Superior temporal gyrus (tissue), 1 donor: Measurements from ENCODE around the gene PRAF2.

ENCODE experiments used
- DNase-seq: peaks from one replicate; pipeline ENCODE4 v3.0.0-alpha.2; 2016; ENCODE audit errors: extremely low spot score

PRAF2 gene

DNA sequence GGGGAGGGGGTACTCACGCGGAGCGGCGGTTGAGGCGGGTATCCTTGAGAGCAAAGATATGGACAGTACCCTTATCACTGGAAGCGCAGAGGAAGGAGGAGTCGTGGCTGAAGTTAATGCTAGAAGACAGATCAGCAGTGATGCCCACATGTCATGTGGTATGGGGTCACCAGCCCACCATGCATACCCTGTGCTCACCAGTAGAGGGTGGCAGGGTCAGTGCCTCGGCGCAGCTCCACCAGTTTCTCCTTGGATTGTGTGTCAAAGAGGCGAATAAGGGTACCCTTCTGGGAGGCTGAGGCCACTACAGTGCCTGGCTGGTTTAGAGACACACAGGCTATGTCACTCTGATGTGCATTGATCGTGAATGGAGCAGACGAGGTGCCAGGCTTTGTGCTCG lies 1.5 kb upstream of the PRAF2 start:
- DNase-seq: no peak

DNA sequence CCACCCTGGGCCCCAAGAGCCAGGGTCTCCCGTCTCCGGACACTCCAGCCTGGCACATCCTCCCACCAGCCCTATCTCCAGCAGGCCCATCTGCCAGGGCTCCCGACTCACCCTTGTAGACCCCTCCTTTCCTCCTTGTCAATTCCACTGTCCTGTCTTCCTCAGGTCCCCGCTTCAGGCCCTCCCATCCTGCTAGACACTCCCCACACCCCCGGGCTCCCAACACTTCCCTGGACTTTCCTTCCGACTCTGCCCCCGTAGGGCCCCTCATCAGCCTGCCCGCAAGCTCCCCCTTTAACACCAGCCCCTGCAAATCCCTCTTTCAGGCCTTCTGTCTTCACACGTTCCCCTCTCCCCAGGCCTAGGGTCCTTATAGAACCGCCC lies 1.1 kb downstream of the PRAF2 start:
- no peak for DNase-seq

GRCh38 chrX:49071877-49072711 lies 1.7 kb downstream of the PRAF2 start:
- DNase-seq: peak; percentile 51

- no peak for DNase-seq
These were observed 2.8 kb downstream of the PRAF2 start for GRCh38 chrX:49070988-49071387.

GRCh38 chrX:49069038-49069437 lies 4.8 kb downstream of the PRAF2 start:
- DNase-seq: no peak

- DNase-seq: no peak
These were observed 6.3 kb downstream of the PRAF2 start for GRCh38 chrX:49067285-49068120.

DNA sequence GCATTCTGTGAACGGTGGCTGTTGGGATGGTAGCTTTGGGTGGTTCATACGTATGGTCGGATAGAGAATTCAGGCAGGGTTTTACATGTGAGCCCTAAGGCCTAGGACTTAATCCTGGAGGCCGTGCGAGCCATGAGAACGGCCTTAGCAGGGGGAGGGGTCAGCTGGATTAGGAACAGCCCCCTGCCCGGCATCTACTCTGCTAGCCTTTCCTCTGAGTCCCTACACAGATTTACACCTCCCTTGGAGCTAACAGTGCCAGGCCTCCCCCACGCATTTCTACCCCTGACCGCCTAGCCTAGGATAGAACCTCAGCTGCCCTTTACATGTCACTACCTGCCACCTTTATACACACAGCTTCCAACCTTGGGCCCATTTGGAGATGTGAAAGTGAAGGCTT lies 7.1 kb downstream of the PRAF2 start:
- DNase-seq: no peak

DNA sequence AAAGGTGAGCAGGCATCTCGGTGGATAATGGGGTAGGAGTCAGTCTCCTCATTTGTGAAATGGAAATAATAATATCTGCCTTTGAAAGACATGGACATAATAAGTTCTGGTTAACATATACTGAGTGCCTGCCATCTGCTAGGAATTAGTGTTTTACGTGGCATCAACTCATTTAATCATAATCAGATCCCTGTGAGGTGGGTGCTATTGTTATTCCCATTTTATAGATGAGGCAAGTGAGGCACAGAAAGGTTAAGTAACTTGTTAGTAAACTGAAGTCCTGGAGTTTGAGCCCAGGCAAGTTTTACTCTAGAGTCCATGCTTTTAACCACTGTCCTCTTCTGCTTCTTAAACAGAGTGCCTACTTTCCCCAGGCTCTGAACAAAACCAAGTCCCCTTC lies 7.5 kb downstream of the PRAF2 start:
- DNase-seq: no peak

- no peak for DNase-seq
These were observed 9.1 kb downstream of the PRAF2 start for GRCh38 chrX:49064735-49065134.

DNA sequence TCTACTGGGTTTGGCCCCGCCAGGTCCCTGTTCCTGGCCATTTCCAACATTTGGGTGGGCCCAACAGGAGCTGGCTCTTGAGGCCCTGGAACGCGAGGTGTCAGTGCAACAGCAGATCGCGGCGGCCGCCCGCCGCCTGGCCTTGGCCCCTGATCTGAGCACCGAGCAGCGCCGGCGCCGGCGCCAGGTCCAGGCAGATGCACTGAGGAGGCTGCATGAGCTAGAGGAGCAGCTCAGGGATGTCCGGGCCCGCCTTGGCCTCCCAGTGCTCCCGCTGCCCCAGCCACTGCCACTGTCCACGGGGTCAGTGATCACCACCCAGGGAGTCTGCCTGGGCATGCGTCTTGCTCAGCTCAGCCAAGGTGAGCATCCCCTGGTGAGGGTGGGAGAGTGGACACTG lies 9.5 kb downstream of the PRAF2 start:
- no peak for DNase-seq

- no peak for DNase-seq
These were observed 10.1 kb downstream of the PRAF2 start for GRCh38 chrX:49063715-49064114.

DNA sequence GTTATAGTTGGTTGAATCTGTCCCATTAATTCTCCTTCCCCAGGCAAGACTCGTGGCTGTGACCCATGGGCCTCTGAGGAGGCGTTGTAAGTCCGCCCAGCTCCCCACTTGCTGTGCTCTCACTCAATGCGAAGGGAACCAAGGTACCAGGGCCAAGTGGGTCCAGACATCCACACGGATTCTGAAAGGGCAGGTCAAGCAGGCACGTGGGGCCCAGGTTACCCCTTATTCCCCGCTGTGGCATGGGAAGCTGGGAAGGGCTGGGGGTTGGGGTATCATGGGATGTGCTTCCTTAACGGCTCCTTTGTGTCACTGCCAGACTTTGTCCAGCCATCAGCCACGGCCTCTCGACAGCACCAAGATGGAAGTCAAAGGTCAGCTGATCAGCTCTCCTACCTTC lies 11.9 kb downstream of the PRAF2 start:
- no peak for DNase-seq

DNA sequence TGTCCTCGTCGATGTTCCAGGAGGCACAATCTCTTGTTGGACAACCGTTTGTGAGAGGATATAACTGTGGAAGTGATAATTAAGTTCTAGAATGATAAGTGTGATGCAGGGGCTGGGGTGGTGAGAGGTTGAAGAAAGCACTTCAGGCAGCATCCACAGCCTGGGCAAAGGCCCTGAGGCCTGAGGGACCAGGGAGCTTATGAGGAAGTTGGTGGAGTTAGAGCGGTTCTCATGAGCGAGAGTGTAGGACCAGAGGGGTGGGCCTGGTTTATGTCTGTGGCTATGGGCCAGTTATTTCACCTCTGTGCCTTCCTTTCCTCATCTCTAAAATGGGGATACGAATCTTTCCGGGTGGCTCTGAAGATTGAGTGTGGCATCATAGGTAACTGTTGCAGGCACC lies 12.3 kb downstream of the PRAF2 start:
- DNase-seq: no peak

DNA sequence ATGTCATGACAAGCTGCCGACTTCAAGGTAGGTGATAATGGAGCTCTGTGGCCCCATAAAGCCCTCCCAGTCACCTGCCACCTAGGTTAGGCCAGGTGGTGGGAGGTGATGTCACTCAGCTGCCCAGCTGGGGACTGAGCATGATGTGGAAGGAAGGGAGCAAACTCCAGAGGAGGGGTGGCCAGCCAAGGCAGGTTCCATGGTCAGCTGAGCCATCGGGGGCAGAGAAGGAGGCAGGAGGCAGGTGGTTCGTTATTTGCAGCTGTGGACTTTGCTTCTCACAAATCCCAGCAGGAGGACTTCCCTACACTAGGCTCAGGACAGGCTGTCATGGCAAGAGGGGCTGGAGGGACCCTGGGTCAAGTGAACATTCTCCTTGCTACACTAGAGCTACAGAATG lies 12.9 kb downstream of the PRAF2 start:
- no peak for DNase-seq

DNA sequence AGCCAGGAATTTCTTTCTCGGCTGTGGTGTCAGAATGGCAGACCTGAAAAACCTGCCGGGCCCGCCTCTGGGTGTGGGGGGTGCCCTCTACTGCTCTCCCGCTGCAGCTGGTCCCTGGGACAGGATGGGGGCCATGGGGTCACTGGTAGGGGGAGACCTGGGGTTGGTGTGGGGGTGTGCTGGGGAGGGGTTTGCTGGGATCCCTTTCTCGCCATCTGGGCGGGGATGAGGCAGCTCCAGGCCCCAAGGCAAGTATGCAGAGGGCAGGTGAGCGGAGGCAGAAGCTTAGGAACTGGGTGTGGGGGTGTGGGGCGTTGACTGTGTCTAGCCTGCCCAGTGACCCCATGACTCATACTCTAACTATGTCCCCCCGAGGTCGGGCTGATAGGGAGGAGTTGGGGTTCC lies 14.1 kb downstream of the PRAF2 start:
- DNase-seq: no peak

GRCh38 chrX:49059201-49059600 lies 14.6 kb downstream of the PRAF2 start:
- DNase-seq: no peak

DNA sequence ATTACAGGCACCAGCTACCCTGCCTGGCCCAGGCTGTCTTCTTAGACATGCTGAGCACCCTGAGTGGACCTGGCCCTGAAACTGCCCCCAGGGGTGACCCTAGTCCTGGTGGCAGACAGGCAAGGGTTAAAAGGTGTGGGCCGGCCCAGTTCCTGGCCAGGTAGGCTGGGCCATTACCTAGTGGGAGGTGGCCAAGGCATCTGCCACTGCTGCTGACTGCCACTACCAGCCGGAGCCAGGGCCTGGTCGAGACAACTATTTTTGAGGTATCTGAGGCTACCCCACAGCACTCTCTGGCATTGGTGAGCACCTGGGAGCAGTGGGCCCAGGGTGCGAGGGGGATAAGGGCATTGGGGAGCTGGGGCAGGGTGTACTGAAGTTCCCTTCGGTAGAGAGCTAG lies 15.0 kb downstream of the PRAF2 start, which contains the start of gene CCDC120:
Gene CCDC120, plus strand, starts transcription at position 206 of the 400 bp plus-strand sequence. CDS start 3,043 bp downstream, outside the sequence.
- no peak for DNase-seq

DNA sequence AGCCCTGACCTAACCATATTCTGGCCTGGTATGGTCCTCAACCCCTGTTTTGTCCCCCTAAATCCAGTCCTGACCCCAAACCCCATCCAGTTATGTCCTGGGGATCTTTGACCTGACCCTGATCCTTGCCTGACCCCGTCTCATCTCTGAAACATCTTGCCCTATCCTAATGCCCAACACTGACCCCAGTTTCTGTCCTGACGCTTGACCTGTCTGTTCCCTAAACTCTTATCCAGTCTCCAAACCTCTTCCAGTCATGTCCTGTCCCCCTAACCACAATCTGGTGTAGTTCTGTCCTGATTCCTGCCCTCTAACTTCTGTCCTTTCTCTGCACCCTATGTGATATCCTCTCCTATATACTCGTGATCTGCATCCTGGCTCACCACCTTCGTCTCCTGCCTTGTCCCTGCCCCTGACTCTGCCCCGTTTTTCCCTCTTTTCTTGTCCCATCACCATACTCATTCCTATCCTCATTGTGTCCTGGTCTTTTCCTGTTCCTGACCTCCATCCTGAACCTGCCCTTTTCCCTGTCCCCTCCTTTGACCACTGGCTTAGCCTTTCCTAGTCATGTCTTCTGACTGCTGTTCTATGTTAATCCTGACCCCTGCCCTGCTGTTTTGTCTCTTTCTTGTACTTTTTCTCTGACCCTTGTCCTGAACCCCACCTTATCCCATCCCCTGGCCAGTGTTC lies 19.6 kb downstream of the PRAF2 start:
- DNase-seq: no peak

DNA sequence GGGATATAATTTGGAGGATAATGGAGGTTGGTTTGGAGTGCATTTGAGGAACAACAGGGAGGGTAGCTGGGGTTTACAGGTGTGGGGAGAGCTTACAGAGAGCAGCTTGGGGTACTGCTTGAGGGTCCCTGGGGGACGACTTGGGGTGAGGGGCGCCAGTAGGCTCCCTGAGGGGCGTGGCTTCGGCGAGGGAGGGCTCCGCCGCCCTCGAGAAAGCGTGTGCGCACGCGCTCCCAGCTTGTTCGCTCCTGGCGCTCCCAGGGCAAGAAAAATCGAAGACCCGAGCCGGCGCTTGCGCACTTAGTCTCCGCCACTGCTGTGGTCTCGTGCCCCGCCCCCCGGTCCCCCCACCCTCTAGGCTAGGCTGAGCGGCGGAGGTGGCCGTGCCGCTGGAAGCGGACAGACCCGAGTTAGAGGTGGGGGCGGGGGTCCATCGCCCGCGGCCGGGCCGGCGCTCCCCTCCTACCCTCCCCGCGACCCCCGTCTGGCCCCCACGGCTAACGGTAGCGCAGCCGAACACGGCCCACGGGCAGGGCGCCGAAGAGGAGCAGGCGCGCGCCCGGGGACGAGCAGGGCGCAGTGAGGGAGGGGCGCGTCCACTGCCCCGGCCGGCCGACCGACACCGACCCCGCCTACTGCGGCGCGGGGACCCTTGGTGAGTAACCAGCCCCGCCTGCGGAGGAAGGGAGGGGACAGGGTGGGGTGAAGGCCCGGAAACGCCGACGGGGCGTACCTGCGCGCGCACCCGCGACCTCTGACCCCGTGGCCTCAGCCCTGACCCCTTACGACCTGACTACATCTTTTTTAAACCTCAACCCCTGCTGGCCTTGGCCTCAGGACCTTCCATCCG lies 20.4 kb downstream of the PRAF2 start:
- DNase-seq: peak; percentile 18

GRCh38 chrX:49043987-49044281 lies 29.9 kb downstream of the PRAF2 start:
- DNase-seq: no peak

GRCh38 chrX:49043220-49043986 lies 30.4 kb downstream of the PRAF2 start, which contains the start of gene TFE3:
Gene TFE3 (minus strand): TSS chrX:49043357. CDS start chrX:49043226, 131 bp downstream.
- peak; percentile 97 for DNase-seq
